GM19328 (cell line): Measurements from ENCODE around the gene TMEM255B.
"Not testable (repeated sequence)": the region's sequence is repeated elsewhere in the genome, so short reads cannot be mapped to it uniquely, and the experiment has no call there.

ENCODE experiments used
- ATAC-seq: cut with Tn5 transposase; IDR thresholded peaks from one replicate; pipeline ENCODE4 v1.9.1; 2021; ENCODE audit warnings: mild to moderate bottlenecking, moderate library complexity; ENCODE audit not compliant: unreplicated experiment

TMEM255B gene

GRCh38 chr13:113815151-113816058 is 56.4 kb downstream of the TMEM255B start:
- ATAC-seq: no peak

- no peak for ATAC-seq
Measured at GRCh38 chr13:113816254-113816929, 57.4 kb downstream of the TMEM255B start.

DNA sequence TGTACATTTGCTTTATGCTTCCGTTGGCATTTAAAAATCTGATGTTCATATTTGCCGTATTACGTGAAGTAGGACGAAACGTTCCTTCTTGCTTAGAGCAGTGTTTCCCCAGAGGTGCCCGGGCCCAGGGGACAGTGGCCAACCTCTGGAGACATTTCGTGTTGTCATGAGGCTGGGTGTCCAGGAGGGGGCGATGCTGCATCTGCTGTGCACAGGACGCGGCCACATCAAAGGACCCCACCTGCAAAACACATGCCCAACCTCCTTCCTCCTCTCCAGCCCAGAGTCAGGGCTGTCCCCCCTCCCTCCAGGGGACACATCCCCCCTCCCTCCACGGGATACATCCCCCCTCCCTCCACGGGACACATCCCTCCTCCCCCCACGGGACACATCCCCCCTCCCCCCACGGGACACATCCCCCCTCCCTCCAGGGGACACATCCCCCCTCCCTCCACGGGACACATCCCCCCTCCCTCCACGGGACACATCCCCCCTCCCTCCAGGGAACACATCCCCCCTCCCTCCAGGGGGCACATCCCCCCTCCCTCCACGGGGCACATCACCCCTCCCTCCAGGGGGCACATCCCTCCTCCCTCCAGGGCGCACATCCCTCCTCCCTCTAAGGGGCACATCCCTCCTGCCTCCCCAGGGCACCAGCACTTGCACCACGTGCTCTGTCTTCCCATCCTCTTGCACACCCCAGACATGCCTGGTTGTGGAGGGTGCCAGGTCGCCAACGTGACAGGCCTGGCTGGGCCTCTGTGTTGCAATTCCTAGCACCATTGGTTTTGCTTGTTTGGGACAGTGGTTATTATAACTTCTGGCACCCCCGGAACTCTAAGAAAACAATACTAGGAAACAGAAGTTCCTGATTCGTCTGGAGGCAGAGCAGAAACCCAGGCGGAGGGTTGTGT is 58.2 kb downstream of the TMEM255B start:
- ATAC-seq: no peak

DNA sequence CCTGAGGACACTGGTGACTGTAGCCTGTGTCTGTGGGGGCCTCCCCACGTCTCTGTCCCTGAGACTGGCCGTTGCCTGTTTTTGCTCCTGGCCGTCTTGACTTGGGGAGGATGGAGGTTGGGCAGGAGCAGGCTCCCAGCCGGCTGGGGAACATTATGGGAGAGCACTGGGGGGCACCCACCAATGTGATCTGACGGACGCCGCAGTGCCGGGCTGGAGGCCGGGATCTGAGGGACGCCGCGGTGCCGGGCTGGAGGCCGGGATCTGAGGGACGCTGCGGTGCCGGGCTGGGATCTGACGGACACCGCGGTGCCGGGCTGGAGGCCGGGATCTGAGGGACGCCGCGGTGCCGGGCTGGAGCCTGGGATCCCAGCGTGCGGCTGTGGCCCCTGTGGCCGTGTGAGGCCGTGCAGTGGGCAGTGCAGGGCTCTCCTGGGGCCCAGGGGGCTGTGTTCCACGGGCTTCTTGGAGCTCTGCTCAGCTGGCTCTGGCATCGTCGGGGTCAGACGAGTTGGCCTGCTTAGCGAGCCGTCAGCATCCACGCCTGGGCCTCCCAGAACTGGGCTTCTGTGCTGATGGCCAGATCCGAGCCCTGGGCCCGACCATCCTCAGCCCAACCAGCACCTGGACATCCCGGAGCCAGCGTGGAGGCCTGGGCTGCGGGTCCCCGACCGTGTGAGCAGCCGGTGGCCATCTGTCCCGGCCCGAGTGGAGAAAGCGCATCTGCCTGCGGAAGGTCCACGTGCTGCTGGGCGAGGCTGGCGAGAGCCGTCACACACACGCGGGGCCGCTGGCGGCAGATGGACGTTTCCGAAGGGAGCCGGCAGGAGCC is 59.0 kb downstream of the TMEM255B start:
- no peak for ATAC-seq

DNA sequence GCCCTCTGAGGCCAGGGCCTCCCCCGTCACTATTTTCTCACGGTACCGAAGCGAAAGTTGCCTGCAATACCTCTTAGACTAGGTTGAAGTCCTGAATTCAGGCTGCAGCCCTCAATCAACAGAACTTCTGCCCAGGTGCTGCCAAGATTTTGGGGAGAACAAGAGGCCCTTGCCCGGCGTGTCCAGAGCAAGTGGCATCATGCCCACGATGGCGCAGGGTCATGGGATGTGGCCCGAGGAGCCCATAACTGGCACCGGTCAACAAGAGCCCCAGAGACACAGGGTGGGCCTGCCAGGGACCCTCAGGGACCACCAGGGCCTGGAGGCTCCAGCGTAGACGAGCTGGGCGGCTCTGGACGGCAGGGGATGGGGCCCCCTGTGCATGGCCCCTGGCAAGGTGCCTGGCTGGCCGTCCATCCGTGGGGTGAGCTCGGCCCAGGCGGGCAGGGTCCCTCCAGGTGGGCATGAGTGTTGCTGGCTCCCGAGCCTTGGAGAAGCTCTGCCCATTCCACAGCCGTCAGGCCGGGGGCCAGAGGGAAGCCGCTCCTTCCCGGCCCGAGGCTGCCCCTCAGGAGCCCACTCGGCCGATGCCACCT is 59.8 kb downstream of the TMEM255B start:
- ATAC-seq: no peak

DNA sequence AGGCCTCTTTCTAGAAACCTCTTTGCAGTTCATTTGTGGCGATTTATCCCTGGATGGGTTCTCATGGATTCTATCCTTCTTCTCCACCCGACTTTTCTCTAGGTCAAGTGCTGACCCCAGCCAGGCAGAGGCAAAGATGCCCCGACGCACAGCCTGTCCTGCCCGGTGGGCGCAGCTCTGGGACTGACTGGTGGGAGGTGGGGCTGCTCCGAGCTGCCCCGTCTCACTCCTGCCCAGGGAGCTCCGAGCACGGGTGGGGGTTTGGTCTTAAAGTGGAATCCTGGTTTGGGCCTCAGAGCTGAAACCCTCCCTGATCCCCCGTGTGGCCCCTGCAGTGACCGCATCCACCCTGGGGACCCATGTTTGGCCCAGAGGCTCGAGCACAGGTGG is 60.3 kb downstream of the TMEM255B start:
- ATAC-seq: no peak

DNA sequence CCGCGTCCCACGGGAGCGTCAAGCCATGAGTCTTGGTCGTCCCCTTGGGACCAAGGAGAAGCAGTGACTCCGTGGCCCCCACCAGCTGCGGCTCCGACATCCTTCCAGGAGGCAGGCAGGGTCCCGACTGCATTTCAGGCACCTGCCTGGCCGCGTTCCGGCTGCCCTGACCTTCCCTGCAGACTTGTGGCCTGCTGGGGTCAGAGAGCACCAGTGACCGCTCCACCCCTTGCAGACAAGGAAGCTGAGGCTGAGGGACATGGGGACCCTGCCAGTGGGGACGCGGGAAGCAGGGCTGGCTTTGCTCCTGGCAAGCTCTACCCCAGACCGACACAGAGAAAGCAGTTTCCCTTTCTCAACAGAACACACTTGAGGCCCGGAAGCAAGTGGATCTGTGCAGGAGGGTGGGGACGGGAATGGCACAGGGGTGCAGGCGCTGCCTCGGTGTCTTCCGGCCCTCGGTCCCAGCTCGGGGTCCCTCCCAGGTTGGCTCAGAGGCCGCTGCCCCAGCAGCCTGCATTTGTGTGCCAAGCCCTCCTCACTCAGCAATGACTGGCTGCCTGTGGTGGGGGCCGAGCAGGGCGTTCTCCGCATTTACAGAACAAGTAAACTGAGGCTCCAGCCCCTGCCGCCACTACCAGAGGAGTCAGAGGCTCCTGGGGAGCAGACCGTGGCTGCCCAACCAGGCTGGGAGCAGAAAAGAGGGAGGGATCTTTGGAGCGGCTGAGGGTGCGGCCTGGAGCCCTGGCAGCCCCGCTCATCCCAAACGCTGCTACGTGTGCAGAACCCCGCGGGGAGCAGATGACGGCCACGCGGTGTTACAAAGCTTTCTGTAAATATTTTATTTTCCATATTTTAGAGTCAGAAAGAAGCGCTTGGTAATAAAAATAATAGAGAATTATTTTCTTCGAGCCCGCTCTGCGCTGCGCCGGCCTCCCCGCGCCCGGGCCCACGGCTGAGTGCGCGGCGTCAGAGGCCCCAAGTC is 61.0 kb downstream of the TMEM255B start:
- ATAC-seq: no peak

GRCh38 chr13:113820813-113821651 is 62.0 kb downstream of the TMEM255B start:
- no peak for ATAC-seq

GRCh38 chr13:113821847-113822246 is 62.8 kb downstream of the TMEM255B start:
- no peak for ATAC-seq

DNA sequence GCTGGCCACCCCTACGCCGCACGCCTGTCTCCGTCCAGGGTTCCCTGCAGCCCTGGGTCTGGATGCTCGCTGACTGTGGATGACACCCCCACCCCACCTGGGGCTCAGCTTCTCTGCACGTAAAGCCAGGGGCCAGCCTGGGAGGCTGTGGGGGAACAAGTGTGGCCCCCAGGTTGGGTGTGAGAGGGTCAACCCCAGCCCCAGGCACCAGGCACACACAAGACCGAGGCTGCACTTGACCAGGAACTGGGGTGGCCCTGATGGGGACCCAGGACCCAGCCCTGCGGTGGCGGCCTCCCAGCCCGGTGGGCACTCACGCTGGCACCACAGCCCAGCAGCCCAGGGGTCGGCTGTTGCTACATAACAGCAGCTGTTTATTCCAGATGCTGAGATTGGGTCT is 63.2 kb downstream of the TMEM255B start:
- ATAC-seq: no peak

DNA sequence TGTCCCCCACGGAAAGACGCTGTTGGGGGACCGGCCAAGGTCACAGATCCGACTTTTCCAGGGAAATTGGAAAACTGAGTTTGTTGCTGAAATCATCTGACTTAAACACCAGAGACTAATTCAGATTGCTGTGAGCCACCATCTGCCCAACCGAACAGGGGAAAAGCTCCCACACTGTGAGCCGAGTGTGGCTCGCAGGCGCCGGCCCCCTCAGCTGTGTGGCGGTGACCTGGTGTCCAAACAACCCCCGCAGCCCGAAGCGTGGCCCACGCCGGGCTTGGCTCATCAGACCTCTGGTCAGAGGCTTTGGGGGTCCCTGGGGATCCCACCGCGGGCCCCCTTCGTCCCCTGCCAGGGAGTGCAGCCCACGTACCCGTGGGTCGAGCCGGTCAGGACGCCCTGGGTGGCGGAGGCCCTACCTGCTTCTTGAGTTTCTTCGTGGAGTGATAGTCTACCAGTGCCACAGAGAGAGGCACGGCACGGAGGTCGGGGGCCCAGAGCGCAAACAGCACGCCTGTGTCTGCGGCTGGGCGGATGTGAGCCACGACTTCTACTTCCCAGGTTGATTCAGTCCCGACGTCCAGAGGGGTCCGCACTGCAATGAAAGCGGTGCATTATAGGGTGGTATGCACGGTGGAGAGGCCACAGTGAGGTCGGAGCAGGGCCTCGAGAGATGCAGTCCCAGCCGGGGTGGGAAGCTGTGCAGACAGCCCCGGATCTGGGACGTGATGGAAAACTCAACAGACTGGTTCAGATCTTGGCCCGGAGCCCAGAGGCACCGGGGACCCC is 64.1 kb downstream of the TMEM255B start:
- ATAC-seq: no peak

DNA sequence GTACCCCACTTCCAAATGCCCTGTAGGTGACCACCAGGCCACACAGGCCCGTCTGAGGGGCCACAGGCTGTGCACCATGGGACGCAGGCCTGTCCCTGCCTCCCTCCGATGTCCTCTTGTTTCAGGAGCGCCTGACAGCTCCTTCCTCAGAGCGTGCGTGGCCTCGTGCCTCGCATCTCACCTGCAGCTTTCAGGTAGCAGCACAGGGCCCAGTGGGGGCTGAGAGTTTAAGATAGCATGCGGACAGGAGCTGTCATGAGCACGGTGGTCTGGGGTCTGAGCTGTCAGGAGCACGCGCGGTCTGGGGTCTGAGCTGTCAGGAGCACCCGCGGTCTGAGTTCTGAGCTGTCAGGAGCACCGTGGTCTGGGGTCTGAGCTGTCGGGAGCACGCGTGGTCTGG is 64.7 kb downstream of the TMEM255B start:
- ATAC-seq: no peak

GRCh38 chr13:113825841-113826240 is 66.8 kb downstream of the TMEM255B start:
- no peak for ATAC-seq

GRCh38 chr13:113826446-113826845 is 67.4 kb downstream of the TMEM255B start:
- ATAC-seq: not testable (repeated sequence)

DNA sequence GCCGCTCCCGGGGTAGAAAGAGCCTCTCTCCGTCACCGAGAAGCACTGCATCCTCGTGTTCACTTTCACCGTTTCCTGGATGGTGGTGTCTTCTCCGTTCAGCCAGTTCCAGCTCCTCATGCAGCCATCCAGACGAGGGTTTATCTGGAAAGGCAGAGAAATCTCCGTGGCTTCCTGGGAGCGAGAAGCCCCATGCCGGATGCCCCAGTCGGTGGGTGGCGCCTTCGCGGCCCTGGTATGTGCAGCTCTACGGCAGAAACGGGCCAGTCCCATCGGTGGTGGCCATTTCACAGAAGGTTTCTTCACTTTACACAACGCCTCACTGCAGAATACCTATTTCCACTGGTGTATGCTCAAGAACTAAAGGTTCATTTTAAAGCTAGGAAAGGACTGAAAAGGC is 68.0 kb downstream of the TMEM255B start:
- ATAC-seq: no peak

GRCh38 chr13:113828282-113828825 is 69.3 kb downstream of the TMEM255B start:
- ATAC-seq: no peak
